Measurements from ENCODE around the gene TRPC4.
"Not testable (repeated sequence)": the region's sequence is repeated elsewhere in the genome, so short reads cannot be mapped to it uniquely, and the experiment has no call there.

The TRPC4 gene

GRCh38 chr13:37596805-37597204 is 272.8 kb downstream of the TRPC4 start:
- no peak for DNase-seq

- no peak for DNase-seq
Measured at GRCh38 chr13:37595162-37595561, 274.4 kb downstream of the TRPC4 start.

- no peak for DNase-seq
Measured at GRCh38 chr13:37594550-37594949, 275.0 kb downstream of the TRPC4 start.

GRCh38 chr13:37589381-37589780 is 280.2 kb downstream of the TRPC4 start:
- DNase-seq: not testable (repeated sequence)

- DNase-seq: no peak
Measured at GRCh38 chr13:37587236-37587635, 282.3 kb downstream of the TRPC4 start.
